HL-60/S4 treated with retinoic acid at 250 ng/mL for 4 days and 3 days (cell line): ENCODE results near the gene RNF186.

ENCODE experiments used
- in situ Hi-C: fragments of 300-500 bp; cut with MboI; formaldehyde crosslinking; loops from 2 replicates; pipeline ENCODE4 v1.7.0; 2022; ENCODE audit warnings: low sequenced_read_pairs

RNF186 gene

GRCh38 chr1:19768353-19769210 lies 46.5 kb downstream of the RNF186 start:
- in situ Hi-C loops: no loop called here

GRCh38 chr1:19765623-19766022 lies 49.5 kb downstream of the RNF186 start:
- in situ Hi-C loops: no loop called here

- in situ Hi-C loops: no loop called here
Measured at GRCh38 chr1:19764848-19765247, 50.2 kb downstream of the RNF186 start.
